GM10248 (cell line): ENCODE measurements around the gene TRMU.
"Not testable (repeated sequence)": the region's sequence is repeated elsewhere in the genome, so short reads cannot be mapped to it uniquely, and the experiment has no call there.

ENCODE experiments used
- CTCF ChIA-PET: fragments of 300-600 bp; sonication (Branson Sonifier 250); formaldehyde crosslinking; extraction: SDS; loops from one replicate; lab custom pipeline; 2021; ENCODE audit warnings: antibody characterized with exemption; lab: Yijun Ruan, JAX
- POLR2A ChIA-PET: fragments of 350-650 bp; sonication (Branson Sonifier 250); formaldehyde crosslinking; extraction: SDS; loops from one replicate; lab custom pipeline; 2020; ENCODE audit warnings: antibody characterized with exemption; lab: Yijun Ruan, JAX
- DNase-seq: peaks from one replicate; pipeline ENCODE4 v3.0.0; 2012; ENCODE audit errors: extremely low spot score
- CTCF ChIP-seq: IDR thresholded peaks from 2 replicates; pipeline ENCODE4 v1.5.1; 2012; ENCODE audit warnings: mild to moderate bottlenecking, low read depth; ENCODE audit errors: extremely low read depth, missing control alignments, control extremely low read depth

TRMU gene

DNA sequence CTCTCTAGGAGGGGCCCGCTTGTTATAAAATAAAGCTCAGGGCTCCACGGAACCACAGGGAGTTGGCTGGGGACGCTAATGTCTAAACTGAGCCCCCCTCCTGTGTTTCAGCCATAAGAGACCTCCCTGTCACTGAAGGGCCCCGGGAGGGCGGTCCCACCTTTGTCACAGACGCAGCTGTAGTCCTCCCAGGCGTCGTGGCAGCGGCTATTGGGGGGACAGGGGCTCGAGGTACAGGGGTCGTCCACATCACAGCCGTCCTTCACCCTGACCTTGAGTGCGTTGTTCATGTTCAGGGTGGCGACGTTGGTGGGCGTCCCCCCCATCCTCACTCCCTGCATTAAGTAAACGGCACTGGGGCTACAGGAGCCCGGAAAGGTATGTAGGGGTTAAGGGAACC is 62.0 kb downstream of the TRMU start:
- DNase-seq, result no peak
- no peak for TF ChIP-seq CTCF
- ChIA-PET CTCF (interaction anchor here (2.6 kb wide), 1 partner anchor 30 kb away, joined by 8 read pairs; no protein-coding TSS in a partner anchor), POLR2A (no interaction called here)

- TF ChIP-seq CTCF, result no peak
- no peak for DNase-seq
- CTCF ChIA-PET, result interaction anchor here (2.6 kb wide), 1 partner anchor 30 kb away, joined by 8 read pairs; no protein-coding TSS in a partner anchor
- POLR2A ChIA-PET, result no interaction called here
These were observed 62.4 kb downstream of the TRMU start for GRCh38 chr22:46397951-46398350.

GRCh38 chr22:46399251-46400024 is 63.9 kb downstream of the TRMU start:
- CTCF ChIA-PET, result interaction anchor here (2.6 kb wide), 1 partner anchor 32 kb away, joined by 8 read pairs; no protein-coding TSS in a partner anchor
- POLR2A ChIA-PET, result no interaction called here
- no peak for DNase-seq
- no peak for TF ChIP-seq CTCF

GRCh38 chr22:46401370-46401769 is 65.9 kb downstream of the TRMU start:
- ChIA-PET CTCF (no interaction called here), POLR2A (no interaction called here)
- TF ChIP-seq CTCF, result no peak
- no peak for DNase-seq

DNA sequence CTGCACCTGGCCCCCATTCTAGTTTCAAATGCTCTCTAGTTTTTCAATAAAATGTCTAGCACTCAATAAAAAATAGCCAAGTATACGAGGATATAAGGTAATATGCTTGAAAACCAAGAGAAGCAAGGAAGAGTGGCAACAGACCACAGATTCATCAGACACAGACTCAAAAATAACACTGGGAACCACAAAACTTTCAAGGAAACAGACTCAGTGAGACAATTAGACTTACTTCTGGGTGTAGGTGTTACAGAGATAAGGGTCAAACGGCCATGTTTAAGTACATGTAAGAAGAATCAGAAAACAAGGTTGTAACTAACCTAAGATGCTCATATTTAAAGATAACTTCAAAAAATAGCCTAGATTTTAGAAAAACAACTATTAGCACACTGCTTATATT is 67.0 kb downstream of the TRMU start:
- DNase-seq, result no peak
- CTCF ChIA-PET, result interaction anchor here (1.0 kb wide), 1 partner anchor 35 kb away, joined by 4 read pairs; no protein-coding TSS in a partner anchor
- POLR2A ChIA-PET, result no interaction called here
- TF ChIP-seq CTCF, result no peak

DNA sequence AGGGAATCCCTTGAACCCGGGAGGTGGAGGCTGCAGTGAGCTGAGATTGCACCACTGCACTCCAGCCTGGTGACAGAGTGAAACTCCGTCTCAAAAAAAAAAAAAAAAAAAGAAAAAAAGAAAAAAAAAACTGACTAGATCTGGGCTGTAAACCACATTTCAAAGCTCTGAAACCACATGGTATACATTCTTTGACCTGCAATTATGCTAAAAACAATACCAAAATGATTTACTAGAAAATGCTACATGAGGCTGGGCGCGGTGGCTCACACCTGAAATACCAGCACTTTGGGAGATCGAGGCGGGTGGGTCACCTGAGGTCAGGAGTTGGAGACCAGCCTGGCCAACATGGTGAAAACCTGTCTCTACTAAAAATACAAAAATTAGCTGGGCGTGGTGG is 68.4 kb downstream of the TRMU start:
- CTCF ChIA-PET, DNase-seq, POLR2A ChIA-PET: not testable (repeated sequence)

- DNase-seq, result no peak
- ChIA-PET POLR2A (no interaction called here), CTCF (interaction anchor here (1.4 to 1.7 kb wide), 3 partner anchors 23 to 157 kb away, joined by 3 to 4 read pairs (median 4); no protein-coding TSS in a partner anchor)
- no peak for TF ChIP-seq CTCF
These were observed 70.4 kb downstream of the TRMU start for GRCh38 chr22:46405901-46406300.
